WERI-Rb-1 (cell line): ENCODE data around the gene KIFBP.
"Not testable (repeated sequence)": the region's sequence is repeated elsewhere in the genome, so short reads cannot be mapped to it uniquely, and the experiment has no call there.

ENCODE experiments used
- DNase-seq: peaks from one replicate; pipeline ENCODE4 v3.0.0-alpha.2; 2020
- H3K27ac ChIP-seq: fragments of 250-450 bp; sonication (Bioruptor Pico); 2 replicates; pipeline ENCODE4 v1.5.1; 2020; ENCODE audit warnings: mild to moderate bottlenecking, moderate library complexity
- H3K27me3 ChIP-seq: fragments of 250-450 bp; sonication (Bioruptor Pico); 2 replicates; pipeline ENCODE4 v1.5.1; 2021; ENCODE audit warnings: mild to moderate bottlenecking, low read depth, moderate library complexity; ENCODE audit not compliant: insufficient read depth, severe bottlenecking
- H3K36me3 ChIP-seq: fragments of 250-450 bp; sonication (Bioruptor Pico); 2 replicates; pipeline ENCODE4 v1.5.1; 2020; ENCODE audit warnings: mild to moderate bottlenecking, moderate library complexity
- H3K4me3 ChIP-seq: 2 replicates; pipeline ENCODE4 v1.5.1; 2011; ENCODE audit warnings: low read depth, mild to moderate bottlenecking, control low read depth, low read length
- H3K9me3 ChIP-seq: fragments of 250-450 bp; sonication (Bioruptor Pico); 2 replicates; pipeline ENCODE4 v1.5.1; 2021; ENCODE audit warnings: mild to moderate bottlenecking, moderate library complexity; ENCODE audit not compliant: severe bottlenecking
- TF ChIP-seq, protein P1 (sequence below): IDR thresholded peaks from 2 replicates; pipeline ENCODE4 v1.5.1; 2011; ENCODE audit warnings: low read depth, mild to moderate bottlenecking, control low read depth, inconsistent platforms, low read length

The KIFBP gene

DNA sequence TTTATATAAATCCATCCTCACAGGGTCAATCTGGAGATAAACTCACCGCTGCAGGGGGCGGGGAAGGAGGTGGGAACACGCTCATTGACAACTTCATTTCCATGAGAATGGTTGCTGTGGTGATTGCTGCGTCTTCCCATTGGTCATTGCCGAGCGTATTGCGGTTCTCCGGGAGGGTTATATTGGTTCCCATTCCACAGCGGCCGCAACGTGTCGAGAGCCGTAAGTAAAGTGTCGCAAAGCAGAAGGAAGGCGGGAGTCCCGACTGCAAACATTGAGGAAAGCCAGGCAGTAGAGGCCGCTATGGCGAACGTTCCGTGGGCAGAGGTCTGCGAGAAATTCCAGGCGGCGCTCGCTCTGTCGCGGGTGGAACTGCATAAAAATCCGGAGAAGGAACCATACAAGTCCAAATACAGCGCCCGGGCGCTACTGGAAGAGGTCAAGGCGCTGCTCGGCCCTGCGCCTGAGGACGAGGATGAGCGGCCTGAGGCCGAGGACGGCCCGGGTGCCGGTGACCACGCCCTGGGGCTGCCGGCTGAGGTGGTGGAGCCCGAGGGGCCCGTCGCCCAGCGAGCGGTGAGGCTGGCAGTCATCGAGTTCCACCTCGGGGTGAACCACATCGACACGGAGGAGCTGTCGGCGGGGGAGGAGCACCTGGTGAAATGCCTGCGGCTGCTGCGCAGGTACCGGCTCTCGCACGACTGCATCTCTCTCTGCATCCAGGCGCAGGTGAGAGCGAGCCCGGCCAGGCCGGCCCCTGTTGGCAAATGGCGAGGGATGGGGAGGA lies at the start of gene KIFBP:
Gene KIFBP (plus strand): TSS at position 274 of the 787 bp plus-strand sequence. CDS start 30 bp downstream, at position 304.
- Histone ChIP-seq H3K27ac (peak within 1 kb of the TSS; percentile 80), H3K27me3 (no peaks in the 10 kb centered on the region), H3K36me3 (peaks cover 19% of the 10 kb centered on the region), H3K4me3 (peak within 1 kb of the TSS; percentile 91), H3K9me3 (no peaks in the 10 kb centered on the region)
- peak; percentile 96 for DNase-seq
- TF ChIP-seq, protein P1, sequence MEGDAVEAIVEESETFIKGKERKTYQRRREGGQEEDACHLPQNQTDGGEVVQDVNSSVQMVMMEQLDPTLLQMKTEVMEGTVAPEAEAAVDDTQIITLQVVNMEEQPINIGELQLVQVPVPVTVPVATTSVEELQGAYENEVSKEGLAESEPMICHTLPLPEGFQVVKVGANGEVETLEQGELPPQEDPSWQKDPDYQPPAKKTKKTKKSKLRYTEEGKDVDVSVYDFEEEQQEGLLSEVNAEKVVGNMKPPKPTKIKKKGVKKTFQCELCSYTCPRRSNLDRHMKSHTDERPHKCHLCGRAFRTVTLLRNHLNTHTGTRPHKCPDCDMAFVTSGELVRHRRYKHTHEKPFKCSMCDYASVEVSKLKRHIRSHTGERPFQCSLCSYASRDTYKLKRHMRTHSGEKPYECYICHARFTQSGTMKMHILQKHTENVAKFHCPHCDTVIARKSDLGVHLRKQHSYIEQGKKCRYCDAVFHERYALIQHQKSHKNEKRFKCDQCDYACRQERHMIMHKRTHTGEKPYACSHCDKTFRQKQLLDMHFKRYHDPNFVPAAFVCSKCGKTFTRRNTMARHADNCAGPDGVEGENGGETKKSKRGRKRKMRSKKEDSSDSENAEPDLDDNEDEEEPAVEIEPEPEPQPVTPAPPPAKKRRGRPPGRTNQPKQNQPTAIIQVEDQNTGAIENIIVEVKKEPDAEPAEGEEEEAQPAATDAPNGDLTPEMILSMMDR, result peak; percentile 66

DNA sequence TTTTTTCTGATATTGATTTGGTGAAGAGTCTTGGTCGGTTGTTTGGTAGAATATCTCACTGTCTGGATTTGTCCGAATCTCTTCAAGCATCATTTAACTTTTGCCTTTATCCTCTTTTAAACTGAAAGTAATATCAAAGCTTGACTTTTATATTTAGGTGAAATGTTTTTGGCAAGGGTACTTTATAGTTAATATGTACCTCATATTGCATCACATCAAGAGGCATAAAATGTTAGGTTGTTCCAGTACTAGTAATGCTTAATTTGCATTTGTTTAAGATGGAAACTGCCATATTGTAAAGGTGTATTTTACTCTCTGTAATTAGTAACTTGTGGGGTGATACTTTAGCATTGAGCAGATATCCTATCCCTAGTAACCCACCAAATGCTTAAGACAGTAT lies 49.7 kb upstream of the KIFBP start:
- Histone ChIP-seq H3K27ac (no peak overlapping the region), H3K4me3 (no peak overlapping the region), H3K27me3 (no peaks in the 10 kb centered on the region), H3K9me3 (no peaks in the 10 kb centered on the region), H3K36me3 (peaks cover 60% of the 10 kb centered on the region)
- no peak for DNase-seq
- TF ChIP-seq, protein P1, result no peak

- H3K27me3 ChIP-seq, H3K9me3 ChIP-seq, H3K4me3 ChIP-seq, DNase-seq, H3K27ac ChIP-seq: not testable (repeated sequence)
- peaks cover 62% of the 10 kb centered on the region for H3K36me3 ChIP-seq
Observed at GRCh38 chr10:68940917-68941316, 47.7 kb upstream of the KIFBP start.

GRCh38 chr10:68950598-68950997 lies 38.0 kb upstream of the KIFBP start:
- H3K4me3 ChIP-seq, result no peak overlapping the region
- DNase-seq, result no peak
- no peaks in the 10 kb centered on the region for H3K9me3 ChIP-seq
- H3K27me3 ChIP-seq, result no peaks in the 10 kb centered on the region
- H3K36me3 ChIP-seq, result peaks cover 49% of the 10 kb centered on the region
- TF ChIP-seq, protein P1, result no peak
- no peak overlapping the region for H3K27ac ChIP-seq

GRCh38 chr10:68954904-68955303 lies 33.7 kb upstream of the KIFBP start:
- Histone ChIP-seq H3K27me3 (no peaks in the 10 kb centered on the region), H3K27ac (peak overlapping the region; percentile 87), H3K9me3 (no peaks in the 10 kb centered on the region), H3K36me3 (peaks cover 24% of the 10 kb centered on the region), H3K4me3 (no peak overlapping the region)
- TF ChIP-seq, protein P1, result no peak
- DNase-seq, result no peak

DNA sequence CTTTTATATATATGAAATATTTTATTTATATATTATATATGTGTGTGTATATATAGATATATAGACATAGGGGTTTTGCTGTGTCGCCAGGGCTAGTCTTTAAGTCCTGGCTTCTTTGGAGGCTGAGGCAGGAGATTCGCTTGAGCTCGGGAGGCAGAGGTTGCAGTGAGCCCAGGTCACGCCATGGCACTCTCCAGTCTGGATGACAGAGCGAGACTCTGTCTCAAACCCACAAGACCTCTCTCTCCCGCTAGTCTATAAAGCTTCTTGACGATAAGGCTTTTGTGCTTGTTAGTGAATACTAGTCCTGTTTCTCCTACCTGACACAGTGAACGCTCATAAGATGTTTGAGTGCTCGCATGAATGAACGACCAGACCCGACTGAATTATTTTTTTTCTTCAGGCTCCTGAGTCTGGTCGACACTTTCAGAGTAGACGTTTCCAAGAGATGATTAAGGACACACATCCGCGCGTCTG lies 33.2 kb upstream of the KIFBP start:
- Histone ChIP-seq H3K9me3 (no peaks in the 10 kb centered on the region), H3K4me3 (peak overlapping the region; percentile 99), H3K27ac (peak overlapping the region; percentile 87), H3K27me3 (no peaks in the 10 kb centered on the region), H3K36me3 (peaks cover 28% of the 10 kb centered on the region)
- DNase-seq, result peak; percentile 44
- TF ChIP-seq, protein P1, result no peak
